ENCODE results near the gene PIP5K1A.
A peak's percentile ranks its signal among the peaks of the same experiment; 100 is the strongest.
"Not testable (repeated sequence)": the region's sequence is repeated elsewhere in the genome, so short reads cannot be mapped to it uniquely, and the experiment has no call there.

PIP5K1A gene

DNA sequence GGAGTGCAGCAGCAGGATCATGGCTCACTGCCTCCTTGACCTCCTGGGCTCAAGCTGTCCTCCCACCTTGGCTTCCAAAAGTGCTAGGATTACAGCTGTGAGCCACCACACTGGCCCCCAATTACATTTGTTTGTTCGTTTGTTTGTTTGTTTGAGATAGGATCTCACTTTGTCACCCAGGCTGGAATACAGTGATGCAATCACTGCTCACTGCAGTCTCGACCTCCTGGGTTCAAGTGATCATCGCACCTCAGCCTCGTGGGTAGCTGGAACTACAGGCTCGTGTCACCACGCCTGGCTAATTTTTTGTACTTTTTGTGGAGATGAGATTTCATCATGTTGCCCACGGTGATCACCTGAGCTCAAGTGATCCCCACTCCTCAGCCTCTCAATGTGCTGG, 6.3 kb upstream of the PIP5K1A start:
- no peak for DNase-seq

DNA sequence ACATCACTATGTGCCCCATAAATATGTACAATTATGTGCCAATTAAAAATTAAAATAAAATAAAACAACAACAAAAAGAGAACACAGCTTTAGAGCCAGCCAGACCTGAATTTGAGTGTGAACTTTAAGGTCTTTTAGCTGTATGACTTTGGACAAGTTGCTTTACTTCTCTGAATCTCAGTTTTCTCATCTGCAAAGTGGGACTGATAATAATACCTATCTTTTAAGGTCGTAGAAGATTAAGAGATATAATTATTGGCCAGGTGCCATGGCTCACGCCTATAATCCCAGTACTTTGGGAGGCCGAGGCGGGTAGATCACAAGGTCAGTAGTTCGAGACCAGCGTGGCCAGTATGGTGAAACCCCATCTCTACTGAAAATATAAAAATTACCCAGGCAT, 5.0 kb upstream of the PIP5K1A start:
- DNase-seq, result no peak

GRCh38 chr1:151193856-151194255, 4.5 kb upstream of the PIP5K1A start:
- DNase-seq, result no peak

- peak; percentile 31 for DNase-seq
These were observed 3.3 kb upstream of the PIP5K1A start for GRCh38 chr1:151194894-151195594.

DNA sequence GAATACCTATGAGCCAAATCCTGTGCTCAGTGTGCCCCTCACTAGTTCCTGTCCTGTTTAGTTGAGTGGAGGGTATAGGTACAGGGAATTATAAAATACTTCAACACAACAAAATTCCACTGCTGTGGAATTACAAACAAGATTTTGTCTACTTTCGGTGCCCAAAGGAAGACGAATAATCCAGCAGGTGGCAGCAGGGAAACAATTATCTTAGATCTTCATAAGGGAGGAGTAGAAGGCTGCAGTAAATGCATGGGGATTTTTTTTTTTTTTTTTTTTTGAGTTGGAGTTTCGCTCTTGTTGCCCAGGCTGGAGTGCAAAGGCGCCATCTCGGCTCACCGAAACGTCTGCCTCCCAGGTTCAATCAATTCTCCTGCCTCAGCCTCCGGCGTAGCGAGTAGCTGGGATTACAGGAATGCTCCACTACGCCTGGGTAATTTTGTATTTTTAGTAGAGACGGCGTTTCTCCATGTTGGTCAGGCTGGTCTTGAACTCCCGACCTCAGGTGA, 2.0 kb upstream of the PIP5K1A start:
- DNase-seq, result peak; percentile 54

DNA sequence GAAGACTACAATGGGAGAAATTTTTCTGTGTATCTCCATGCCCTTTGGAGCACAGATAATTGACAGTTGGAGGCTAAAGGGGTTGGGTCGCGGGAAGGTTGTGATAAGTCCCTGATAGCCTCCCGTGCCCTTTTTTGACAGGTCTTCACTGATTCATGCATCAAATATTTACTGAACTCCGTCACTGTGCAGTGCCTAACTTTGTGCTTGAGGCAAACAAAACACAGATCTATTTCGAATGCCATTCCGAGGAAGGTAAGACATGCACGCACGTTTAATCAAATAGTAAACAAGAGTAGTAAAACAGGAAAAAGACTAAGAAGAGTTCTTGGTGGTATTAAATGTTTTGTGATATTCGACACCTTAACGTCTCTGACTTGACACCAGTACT, 494 bp upstream of the PIP5K1A start:
- DNase-seq, result no peak

DNA sequence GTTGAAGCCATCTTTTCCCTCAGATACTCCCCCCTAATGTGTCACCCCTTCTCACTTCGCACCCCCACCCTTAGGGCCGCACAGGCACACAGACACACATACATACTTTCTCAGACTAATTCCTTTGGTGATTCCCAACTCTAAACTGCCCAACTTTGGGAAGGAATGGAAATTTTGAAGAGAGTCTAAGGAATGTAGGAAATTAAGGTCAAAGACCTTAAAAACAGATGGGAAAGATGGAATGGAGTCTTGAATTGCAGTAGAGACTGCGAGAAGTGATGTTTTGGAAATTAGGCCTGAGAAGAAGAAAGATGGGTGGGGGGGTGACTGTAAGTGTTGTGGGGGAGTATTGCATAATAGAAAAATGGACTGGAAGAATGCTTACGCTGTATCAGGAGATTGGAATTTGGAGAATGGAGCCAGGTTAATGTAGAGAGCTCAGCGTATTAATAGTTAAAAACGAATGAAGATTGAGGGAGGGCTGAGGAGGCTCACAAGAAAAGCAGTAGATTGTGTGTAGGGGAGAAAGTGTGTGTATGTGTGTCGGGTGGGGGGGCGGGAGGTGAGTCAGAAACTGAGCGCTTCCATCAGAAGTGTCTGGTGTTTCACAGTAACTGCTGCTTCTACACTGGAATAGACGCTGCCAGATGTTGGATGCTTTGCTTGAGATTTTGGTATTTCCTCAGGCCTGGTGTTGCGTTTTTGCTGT, 1.7 kb downstream of the PIP5K1A start:
- peak; percentile 32 for DNase-seq

DNA sequence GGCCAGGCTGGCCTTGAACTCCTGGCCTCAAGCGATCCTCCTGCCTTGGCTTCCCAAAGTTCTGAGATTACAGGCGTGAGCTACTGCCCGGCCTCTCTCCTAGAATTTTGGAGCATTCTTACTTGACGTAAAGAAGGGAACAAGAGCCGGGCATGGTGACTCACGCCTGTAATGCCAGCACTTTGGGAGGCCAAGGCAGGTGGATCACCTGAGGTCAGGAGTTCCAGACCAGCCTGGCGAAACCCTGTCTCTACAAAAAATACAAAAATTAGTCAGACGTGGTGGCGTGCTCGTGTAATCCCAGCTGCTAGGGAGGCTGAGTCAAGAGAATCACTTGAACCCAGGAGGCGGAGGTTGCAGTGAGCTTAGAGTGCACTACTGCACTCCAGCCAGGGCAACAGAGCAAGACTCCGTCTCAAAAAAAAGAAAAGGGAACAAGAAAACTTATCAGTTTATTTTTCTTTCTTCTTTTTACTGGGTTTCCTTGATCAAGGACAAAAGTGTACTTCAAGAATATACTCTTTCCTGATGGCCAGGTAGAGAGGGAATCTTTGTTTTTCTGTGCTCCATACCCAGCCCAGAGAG, 7.1 kb downstream of the PIP5K1A start:
- DNase-seq, result not testable (repeated sequence)

- no peak for DNase-seq
These were observed 12.5 kb downstream of the PIP5K1A start for GRCh38 chr1:151210830-151211229.

GRCh38 chr1:151211972-151212705, 13.8 kb downstream of the PIP5K1A start:
- no peak for DNase-seq

- DNase-seq, result no peak
These were observed 15.2 kb downstream of the PIP5K1A start for GRCh38 chr1:151213560-151213959.

GRCh38 chr1:151221616-151222015, 23.3 kb downstream of the PIP5K1A start:
- DNase-seq, result no peak

GRCh38 chr1:151222130-151222529, 23.8 kb downstream of the PIP5K1A start:
- no peak for DNase-seq

GRCh38 chr1:151235235-151235634, 36.9 kb downstream of the PIP5K1A start:
- no peak for DNase-seq

DNA sequence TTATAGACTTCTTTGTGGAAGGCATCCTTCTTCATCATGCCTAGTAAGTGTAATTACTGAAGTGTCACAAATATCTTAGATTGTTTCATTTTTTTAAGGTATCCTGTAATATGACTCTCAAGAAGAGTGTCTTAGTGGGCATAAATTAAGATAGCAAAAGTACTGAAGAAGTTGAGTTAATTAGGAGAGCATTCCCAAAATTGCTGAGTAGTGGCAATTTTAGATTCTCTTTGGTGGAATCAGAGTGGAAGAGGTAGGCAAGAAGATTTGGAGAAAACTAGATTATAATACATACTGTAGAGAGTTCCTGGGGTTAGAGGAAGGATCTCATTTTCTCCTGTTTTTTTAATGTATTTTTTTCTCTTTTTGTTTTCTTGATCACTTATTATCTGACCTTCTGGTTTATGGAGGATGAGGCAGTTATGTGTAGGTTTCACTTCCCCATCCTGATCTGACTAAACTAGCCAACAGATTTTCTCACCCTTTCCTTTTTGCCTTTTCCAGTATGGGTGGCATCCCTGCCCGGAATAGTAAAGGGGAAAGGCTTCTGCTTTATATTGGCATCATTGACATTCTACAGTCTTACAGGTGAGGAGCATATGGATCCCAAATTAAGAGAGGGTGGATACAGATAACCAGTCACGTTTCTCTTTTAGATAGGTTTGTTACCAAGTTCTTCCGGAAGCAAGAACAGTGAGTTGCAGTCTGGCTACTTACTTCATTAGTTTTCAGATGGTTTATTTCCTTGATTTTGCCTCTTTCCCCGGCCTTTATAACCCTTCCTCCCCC, 39.5 kb downstream of the PIP5K1A start:
- no peak for DNase-seq

DNA sequence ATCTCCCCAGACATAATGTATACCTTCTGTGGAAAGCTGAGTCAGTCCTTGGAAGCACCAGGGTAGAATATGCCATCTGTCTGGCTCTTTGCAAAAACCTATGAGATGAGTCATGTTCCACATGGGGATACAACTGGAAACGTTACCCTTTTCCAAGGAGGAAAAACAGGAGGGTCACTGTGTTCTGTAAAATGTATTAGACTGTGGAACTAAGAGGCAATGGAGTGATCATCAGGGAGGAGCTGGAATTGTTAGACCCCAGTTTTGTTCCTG, 40.1 kb downstream of the PIP5K1A start:
- no peak for DNase-seq

GRCh38 chr1:151242442-151242841, 44.1 kb downstream of the PIP5K1A start:
- DNase-seq, result no peak

DNA sequence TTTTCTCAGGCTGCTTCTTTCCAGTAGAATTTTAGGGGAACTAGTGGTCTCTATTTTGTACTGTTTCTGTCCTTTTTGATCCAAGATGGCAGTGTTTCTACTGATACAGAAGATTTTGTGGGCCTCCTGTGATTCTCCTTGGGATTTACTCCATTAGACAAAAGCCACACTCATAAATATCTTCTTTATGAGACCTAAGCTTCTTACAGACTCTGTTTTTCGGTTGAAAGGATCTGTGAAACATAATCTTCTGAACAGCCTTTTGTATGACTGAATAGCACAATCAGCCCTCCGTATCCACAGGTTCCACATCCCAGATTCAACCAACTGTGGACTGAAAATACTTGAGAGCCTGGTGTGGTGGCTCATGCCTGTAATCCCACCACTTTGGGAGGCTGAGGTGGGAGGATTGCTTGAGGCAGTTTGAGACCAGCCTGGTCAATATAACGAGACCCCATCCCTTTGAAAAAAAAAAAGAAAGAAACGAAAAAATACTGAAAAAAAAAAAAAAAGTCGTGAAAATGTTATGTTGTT, 45.4 kb downstream of the PIP5K1A start:
- no peak for DNase-seq

DNA sequence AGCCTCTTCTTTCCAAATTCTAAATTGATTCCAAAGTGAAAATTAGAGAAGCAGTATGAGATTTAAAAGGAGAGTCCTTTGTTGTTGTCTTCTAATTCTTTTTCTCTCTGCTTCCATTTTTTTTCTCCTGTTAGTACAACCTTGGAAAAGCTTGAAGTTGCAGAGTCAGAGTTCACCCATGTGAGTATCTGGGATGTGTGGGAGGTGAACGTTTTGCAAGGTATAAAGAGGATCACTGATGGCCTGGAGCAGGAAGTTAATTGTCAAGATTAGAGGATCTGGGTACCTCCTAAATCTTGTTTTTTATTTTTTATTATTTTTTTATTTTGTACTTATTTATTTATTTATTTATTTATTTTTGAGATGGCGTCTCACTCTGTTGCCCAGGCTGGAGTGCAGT, 48.4 kb downstream of the PIP5K1A start:
- DNase-seq, result no peak

GRCh38 chr1:151251656-151252470, 53.5 kb downstream of the PIP5K1A start:
- peak; percentile 64 for DNase-seq

All from activated naive CD4-positive, alpha-beta T cell treated with Interleukin-2 at 50 U/mL for 16 hours (primary cell).